ENCODE data around the gene CFAP73. TPM values are rescaled to one million over a fixed set of nuclear protein-coding genes. Genes with fewer than 3 reads are reported as not detected.

CFAP73 gene
- total RNA-seq, 6 experiments from 2014 or later: 0.17 TPM; not detected in 5

- peaks cover 32% of the 10 kb centered on the region for H3K4me1 Mint-ChIP-seq (ENCODE audit: low read depth)
- peaks cover 2% of the 10 kb centered on the region; the same call in 1 of the 2 replicates for H3K27me3 Mint-ChIP-seq (ENCODE audit: insufficient read depth)
- no peaks in the 10 kb centered on the region for H3K9me3 Mint-ChIP-seq
- H3K36me3 Mint-ChIP-seq (ENCODE audit: low read depth): 0 out of 2 replicates have a peak, but pooled peaks cover 5% of the 10 kb centered on the region
- no peak for TF ChIP-seq CTCF (IDR thresholded peaks at IDR 0.05)
- no peak overlapping the region for H3K4me3 Mint-ChIP-seq
- peak overlapping the region; percentile 54 for H3K27ac Mint-ChIP-seq
- peak; percentile 7 for DNase-seq
Observed at GRCh38 chr12:113208041-113208934, 58.8 kb downstream of the CFAP73 start.

Small RNA genes within 50 kb of the gene (microRNA-seq; reads per million reads assigned to microRNA genes)
- not detected for gene MIR7106

Other genes with a start within 250 kb of the CFAP73 start
- gene OAS1, start 242.8 kb upstream of the CFAP73 start, total RNA-seq (2021; fragmentation: NEBNext Ultra II Directional; extraction: Animal tissue kit (Norgen Biotek cat#: 25700)): not detected
- gene OAS3, start 211.2 kb upstream of the CFAP73 start, total RNA-seq (2021; fragmentation: NEBNext Ultra II Directional; extraction: Animal tissue kit (Norgen Biotek cat#: 25700)): 10 to 100 TPM in 1 of 6 experiments, 1 to 10 TPM in 5; 3.3 to 11.3 (median 9.0) TPM
- gene OAS2, start 171.2 kb upstream of the CFAP73 start, total RNA-seq (2021; fragmentation: NEBNext Ultra II Directional; extraction: Animal tissue kit (Norgen Biotek cat#: 25700)): under 1 TPM; 0.28 to 0.63 (median 0.47) TPM
- gene DTX1, start 93.0 kb upstream of the CFAP73 start, total RNA-seq (2021; fragmentation: NEBNext Ultra II Directional; extraction: Animal tissue kit (Norgen Biotek cat#: 25700)): not detected
- gene RASAL1, start 14.0 kb upstream of the CFAP73 start, total RNA-seq (2021; fragmentation: NEBNext Ultra II Directional; extraction: Animal tissue kit (Norgen Biotek cat#: 25700)): not detected
- gene DDX54, start 35.8 kb downstream of the CFAP73 start, total RNA-seq (2021; fragmentation: NEBNext Ultra II Directional; extraction: Animal tissue kit (Norgen Biotek cat#: 25700)): 10 to 100 TPM; 60.1 to 71.0 (median 61.9) TPM
- 10 to 100 TPM; 18.0 to 20.9 (median 18.7) TPM for gene RITA1, start 36.0 kb downstream of the CFAP73 start, total RNA-seq (2021; fragmentation: NEBNext Ultra II Directional; extraction: Animal tissue kit (Norgen Biotek cat#: 25700))
- 10 to 100 TPM; 19.0 to 33.3 (median 20.6) TPM for gene TPCN1, start 71.7 kb downstream of the CFAP73 start, total RNA-seq (2021; fragmentation: NEBNext Ultra II Directional; extraction: Animal tissue kit (Norgen Biotek cat#: 25700))
- 1 to 10 TPM; 5.8 to 6.7 (median 6.3) TPM for gene SLC8B1, start 185.4 kb downstream of the CFAP73 start, total RNA-seq (2021; fragmentation: NEBNext Ultra II Directional; extraction: Animal tissue kit (Norgen Biotek cat#: 25700))
- 10 to 100 TPM; 49.8 to 64.3 (median 54.6) TPM for gene PLBD2, start 208.9 kb downstream of the CFAP73 start, total RNA-seq (2021; fragmentation: NEBNext Ultra II Directional; extraction: Animal tissue kit (Norgen Biotek cat#: 25700))